Activated CD8-positive, alpha-beta T cell treated with anti-CD3 and anti-CD28 coated beads for 36 hours (primary cell): ENCODE data around the gene USP43. TPM values are rescaled to one million over a fixed set of nuclear protein-coding genes. Genes with fewer than 3 reads are reported as not detected.

Experiments used
- ATAC-seq: fragments of 200-7000 bp; cut with Tn5 transposase; one replicate; pipeline ENCODE4 v1.10.0; 2021; ENCODE audit warnings: mild to moderate bottlenecking, moderate library complexity
- CTCF ChIA-PET: fragments of 350-600 bp; sonication (Branson Sonifier 250); formaldehyde crosslinking; loops from one replicate; lab custom pipeline; 2021; ENCODE audit warnings: antibody characterized with exemption; lab: Charles Lee
- POLR2A ChIA-PET: fragments of 350-600 bp; sonication (Branson Sonifier 250); formaldehyde crosslinking; loops from one replicate; lab custom pipeline; 2021; ENCODE audit warnings: antibody characterized with exemption; lab: Charles Lee
- DNase-seq: peaks from one replicate; pipeline ENCODE4 v3.0.0-alpha.2; 2020
- H3K27ac Mint-ChIP-seq: one replicate; pipeline ENCODE4 v1.8.0; 2021; ENCODE audit warnings: mild to moderate bottlenecking, mixed read lengths
- H3K27me3 Mint-ChIP-seq: one replicate; pipeline ENCODE4 v1.8.0; 2021; ENCODE audit warnings: mixed read lengths
- H3K36me3 Mint-ChIP-seq: one replicate; pipeline ENCODE4 v1.8.0; 2021; ENCODE audit warnings: low read depth, mixed read lengths
- H3K4me1 Mint-ChIP-seq: one replicate; pipeline ENCODE4 v1.8.0; 2021; ENCODE audit warnings: low read depth, mixed read lengths
- H3K4me3 Mint-ChIP-seq: one replicate; pipeline ENCODE4 v1.8.0; 2021; ENCODE audit warnings: mild to moderate bottlenecking, moderate library complexity, mixed read lengths
- H3K9me3 Mint-ChIP-seq: one replicate; pipeline ENCODE4 v1.8.0; 2021; ENCODE audit warnings: mixed read lengths
- intact Hi-C: fragments of 100-400 bp; cut with micrococcal nuclease; formaldehyde crosslinking; loops from one replicate; pipeline ENCODE4 v1.10.0; 2022
- total RNA-seq, 2 experiments: library from RNA; stranded (reverse); gene quantifications; one replicate each; pipeline ENCODE4 v1.2.3, GENCODE V29; 2021
- TF ChIP-seq, protein P1 (sequence below): fragments of 200-600 bp; IDR thresholded peaks from one replicate; pipeline ENCODE4 v1.8.0; 2022; ENCODE audit warnings: antibody characterized with exemption, mild to moderate bottlenecking

USP43 gene
- total RNA-seq, 2 experiments from 2014 or later: 0.38 to 0.43 TPM

- Mint-ChIP-seq H3K4me1 (no peaks in the 10 kb centered on the region), H3K36me3 (no peaks in the 10 kb centered on the region), H3K27me3 (peaks cover 3% of the 10 kb centered on the region), H3K4me3 (no peak overlapping the region), H3K27ac (no peak overlapping the region), H3K9me3 (no peaks in the 10 kb centered on the region)
- TF ChIP-seq, protein P1, sequence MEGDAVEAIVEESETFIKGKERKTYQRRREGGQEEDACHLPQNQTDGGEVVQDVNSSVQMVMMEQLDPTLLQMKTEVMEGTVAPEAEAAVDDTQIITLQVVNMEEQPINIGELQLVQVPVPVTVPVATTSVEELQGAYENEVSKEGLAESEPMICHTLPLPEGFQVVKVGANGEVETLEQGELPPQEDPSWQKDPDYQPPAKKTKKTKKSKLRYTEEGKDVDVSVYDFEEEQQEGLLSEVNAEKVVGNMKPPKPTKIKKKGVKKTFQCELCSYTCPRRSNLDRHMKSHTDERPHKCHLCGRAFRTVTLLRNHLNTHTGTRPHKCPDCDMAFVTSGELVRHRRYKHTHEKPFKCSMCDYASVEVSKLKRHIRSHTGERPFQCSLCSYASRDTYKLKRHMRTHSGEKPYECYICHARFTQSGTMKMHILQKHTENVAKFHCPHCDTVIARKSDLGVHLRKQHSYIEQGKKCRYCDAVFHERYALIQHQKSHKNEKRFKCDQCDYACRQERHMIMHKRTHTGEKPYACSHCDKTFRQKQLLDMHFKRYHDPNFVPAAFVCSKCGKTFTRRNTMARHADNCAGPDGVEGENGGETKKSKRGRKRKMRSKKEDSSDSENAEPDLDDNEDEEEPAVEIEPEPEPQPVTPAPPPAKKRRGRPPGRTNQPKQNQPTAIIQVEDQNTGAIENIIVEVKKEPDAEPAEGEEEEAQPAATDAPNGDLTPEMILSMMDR: no peak
- no peak for DNase-seq
- POLR2A ChIA-PET: no interaction called here
- intact Hi-C loops: no loop called here
- CTCF ChIA-PET: no interaction called here
- ATAC-seq: no peak
Observed at GRCh38 chr17:9715503-9716016, 70.2 kb downstream of the USP43 start.

DNA sequence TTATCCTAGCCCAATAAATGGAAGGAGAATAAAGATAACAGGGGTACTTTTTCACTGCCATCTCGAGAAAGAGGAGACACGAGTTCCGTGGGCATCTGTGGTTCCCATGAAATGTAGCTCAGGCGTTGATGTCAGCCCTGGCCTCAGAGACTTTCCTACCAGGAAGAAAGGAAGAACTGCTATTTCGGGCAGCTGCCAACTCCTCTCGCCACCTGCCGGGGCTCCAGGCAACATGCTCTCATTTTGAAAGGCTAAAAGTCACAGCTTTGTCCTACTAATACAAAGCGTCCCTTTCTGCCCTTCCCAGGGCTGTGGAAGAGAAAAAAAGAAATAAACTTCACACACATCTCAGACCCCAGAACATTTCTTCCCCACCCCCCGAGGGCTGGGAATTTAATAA lies 80.3 kb downstream of the USP43 start:
- no peaks in the 10 kb centered on the region for H3K9me3 Mint-ChIP-seq
- no peaks in the 10 kb centered on the region for H3K36me3 Mint-ChIP-seq
- H3K27me3 Mint-ChIP-seq: peaks cover 2% of the 10 kb centered on the region
- intact Hi-C loops: no loop called here
- TF ChIP-seq, protein P1: no peak
- POLR2A ChIA-PET: no interaction called here
- H3K4me1 Mint-ChIP-seq: no peaks in the 10 kb centered on the region
- H3K27ac Mint-ChIP-seq: no peak overlapping the region
- H3K4me3 Mint-ChIP-seq: no peak overlapping the region
- DNase-seq (no peak), ATAC-seq (no peak)
- CTCF ChIA-PET: no interaction called here

GRCh38 chr17:9726291-9726690 lies 81.0 kb downstream of the USP43 start:
- no peak for DNase-seq
- H3K4me1 Mint-ChIP-seq: no peaks in the 10 kb centered on the region
- peaks cover 2% of the 10 kb centered on the region for H3K27me3 Mint-ChIP-seq
- ChIA-PET POLR2A (no interaction called here), CTCF (no interaction called here)
- TF ChIP-seq, protein P1: no peak
- no peak overlapping the region for H3K27ac Mint-ChIP-seq
- no peak for ATAC-seq
- no peaks in the 10 kb centered on the region for H3K9me3 Mint-ChIP-seq
- intact Hi-C loops: no loop called here
- no peak overlapping the region for H3K4me3 Mint-ChIP-seq
- no peaks in the 10 kb centered on the region for H3K36me3 Mint-ChIP-seq

GRCh38 chr17:9728005-9728404 lies 82.7 kb downstream of the USP43 start:
- Mint-ChIP-seq H3K27ac (no peak overlapping the region), H3K9me3 (no peaks in the 10 kb centered on the region), H3K27me3 (peaks cover 2% of the 10 kb centered on the region), H3K4me3 (no peak overlapping the region), H3K36me3 (no peaks in the 10 kb centered on the region), H3K4me1 (no peaks in the 10 kb centered on the region)
- TF ChIP-seq, protein P1: no peak
- POLR2A ChIA-PET: no interaction called here
- DNase-seq: no peak
- ATAC-seq: no peak
- intact Hi-C loops: no loop called here
- CTCF ChIA-PET: interaction anchor here (0.8 to 2.6 kb wide), 8 partner anchors 8 to 162 kb away, joined by 3 to 14 read pairs (median 4); partner anchors contain the start of gene CFAP52

- Mint-ChIP-seq H3K36me3 (no peaks in the 10 kb centered on the region), H3K27me3 (peaks cover 2% of the 10 kb centered on the region), H3K4me3 (no peak overlapping the region), H3K9me3 (no peaks in the 10 kb centered on the region), H3K27ac (no peak overlapping the region), H3K4me1 (no peaks in the 10 kb centered on the region)
- POLR2A ChIA-PET: no interaction called here
- intact Hi-C loops: no loop called here
- ATAC-seq: no peak
- TF ChIP-seq, protein P1: no peak
- CTCF ChIA-PET: interaction anchor here (0.6 to 2.6 kb wide), 11 partner anchors 9 to 161 kb away, joined by 3 to 14 read pairs (median 3); partner anchors contain the start of gene CFAP52
- DNase-seq: no peak
Observed at GRCh38 chr17:9728564-9728963, 83.2 kb downstream of the USP43 start.
